ENCODE results near the gene C2orf68. TPM values are rescaled to one million over a fixed set of nuclear protein-coding genes. Genes with fewer than 3 reads are reported as not detected.

Gene C2orf68
- total and polyA plus RNA-seq, 5 donors from 2014 or later, result 17.4 to 43.9 (median 18.8) TPM

GRCh38 chr2:85578243-85579180, 33.4 kb downstream of the C2orf68 start:
- Mint-ChIP-seq H3K4me1 (peaks cover 2 to 55% (median 34%) of the 10 kb centered on the region in 4 donors), H3K9me3 (no peaks in the 10 kb centered on the region), H3K4me3 (peak overlapping the region; percentile 95 to 98 (median 96)), H3K36me3 (peaks cover 18% of the 10 kb centered on the region), H3K27me3 (no peaks in the 10 kb centered on the region), H3K27ac (peak overlapping the region; percentile 90 to 99 (median 92))
- Histone ChIP-seq H3K4me3 (ENCODE audit: low read depth, low read length) (peak overlapping the region; percentile 86), H3K9me3 (ENCODE audit: control insufficient read depth in 2 of 2, low read length in 2 of 2) (no peaks in the 10 kb centered on the region), H3K27me3 (ENCODE audit: control insufficient read depth, insufficient read depth, low read length) (no peaks in the 10 kb centered on the region), H3K4me1 (ENCODE audit: control insufficient read depth, insufficient read depth, low read length, poor library complexity, severe bottlenecking) (peaks cover 30% of the 10 kb centered on the region), H3K27ac (ENCODE audit: insufficient read depth, low read length, poor library complexity, severe bottlenecking) (peak overlapping the region; percentile 70), H3K36me3 (ENCODE audit: control insufficient read depth, insufficient read depth, low read length) (peaks cover 13% of the 10 kb centered on the region)
- DNase-seq (peak in 1 of 3 donors; percentile 61), ATAC-seq (ENCODE audit: low read depth in 2 of 2) (peak; percentile 42 to 61)

DNA sequence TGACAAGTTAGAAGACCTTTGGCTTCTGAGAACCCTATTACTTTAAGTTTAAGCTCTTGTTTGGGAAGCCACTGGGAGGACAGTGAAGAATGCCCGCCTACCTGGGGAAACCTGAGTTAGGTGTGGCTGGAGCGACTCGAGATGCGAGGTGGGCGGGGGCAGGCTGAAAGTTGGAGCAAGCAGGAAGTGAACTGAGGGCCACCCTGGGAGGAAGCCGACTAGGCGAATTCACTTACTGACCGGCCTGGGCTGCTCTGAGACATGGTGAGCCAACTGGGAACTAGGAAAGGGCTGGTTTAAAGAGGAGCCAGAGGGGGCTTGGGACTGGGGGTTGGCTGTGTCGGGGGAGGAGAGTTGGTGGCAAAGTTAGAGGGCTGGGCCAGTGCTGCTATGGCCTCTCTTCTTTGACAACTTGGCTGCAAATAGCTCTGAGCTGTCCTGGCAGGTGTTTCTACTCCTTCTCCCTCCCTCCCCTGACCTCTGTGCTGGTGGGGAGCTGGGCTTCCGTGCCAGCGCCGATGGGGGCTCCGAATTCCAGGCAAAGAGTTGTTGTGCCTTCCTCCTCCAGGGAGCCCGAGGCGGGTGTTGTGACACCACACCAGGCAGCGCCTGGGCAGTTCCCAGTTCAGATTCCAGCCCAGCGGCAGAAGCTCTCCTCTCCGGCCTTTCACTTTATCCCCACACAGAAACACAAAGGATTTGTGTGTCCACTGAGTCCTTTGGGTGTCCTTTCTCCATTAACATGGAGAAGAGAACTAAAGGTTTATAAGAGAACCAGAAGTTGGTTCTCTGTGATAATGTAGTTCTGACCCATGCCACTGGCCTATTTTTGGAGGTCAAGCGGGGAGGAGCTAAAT, 34.3 kb downstream of the C2orf68 start, which contains the start of gene VAMP8:
Gene VAMP8, plus strand, starts transcription at position 201 of the 857 bp plus-strand sequence. Its CDS starts 61 bp downstream, at position 262.
- no peaks in the 10 kb centered on the region for H3K27me3 Mint-ChIP-seq
- H3K4me1 ChIP-seq (ENCODE audit: control insufficient read depth, insufficient read depth, low read length, poor library complexity, severe bottlenecking), result peaks cover 25% of the 10 kb centered on the region
- H3K4me3 Mint-ChIP-seq, result peak within 1 kb of the TSS; percentile 95 to 98 (median 96)
- peaks cover 16% of the 10 kb centered on the region for H3K36me3 Mint-ChIP-seq
- peak; percentile 54 to 77 (median 61) for DNase-seq
- H3K27me3 ChIP-seq (ENCODE audit: control insufficient read depth, insufficient read depth, low read length), result no peaks in the 10 kb centered on the region
- peak; percentile 75 to 80 for ATAC-seq (ENCODE audit: low read depth in 2 of 2)
- peaks cover 12% of the 10 kb centered on the region for H3K36me3 ChIP-seq (ENCODE audit: control insufficient read depth, insufficient read depth, low read length)
- peak within 1 kb of the TSS; percentile 86 for H3K4me3 ChIP-seq (ENCODE audit: low read depth, low read length)
- no peaks in the 10 kb centered on the region for H3K9me3 Mint-ChIP-seq
- peaks cover 0 to 48% (median 32%) of the 10 kb centered on the region in 4 donors for H3K4me1 Mint-ChIP-seq
- no peaks in the 10 kb centered on the region for H3K9me3 ChIP-seq (ENCODE audit: control insufficient read depth in 2 of 2, low read length in 2 of 2)
- peak within 1 kb of the TSS; percentile 70 for H3K27ac ChIP-seq (ENCODE audit: insufficient read depth, low read length, poor library complexity, severe bottlenecking)
- peak within 1 kb of the TSS; percentile 90 to 99 (median 92) for H3K27ac Mint-ChIP-seq

DNA sequence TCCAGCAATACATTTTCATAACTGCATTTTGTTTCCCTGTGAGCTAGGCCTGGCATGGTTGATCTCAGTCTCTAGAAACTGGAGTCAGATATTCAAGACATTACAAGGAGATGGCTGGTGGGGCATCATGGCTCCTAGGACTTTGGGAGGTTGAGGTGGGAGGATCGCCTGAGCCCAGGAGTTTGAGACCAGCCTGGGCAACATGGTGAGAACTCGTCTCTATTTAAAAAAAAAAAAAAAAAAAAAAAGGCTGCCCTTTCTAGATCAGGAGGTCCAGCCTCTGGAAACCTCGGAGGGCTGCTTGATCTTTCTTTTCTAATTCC, 34.8 kb downstream of the C2orf68 start:
- H3K9me3 Mint-ChIP-seq, result no peaks in the 10 kb centered on the region
- H3K9me3 ChIP-seq (ENCODE audit: control insufficient read depth in 2 of 2, low read length in 2 of 2), result no peaks in the 10 kb centered on the region
- DNase-seq (no peak), ATAC-seq (ENCODE audit: low read depth in 2 of 2) (no peak)
- no peaks in the 10 kb centered on the region for H3K27me3 ChIP-seq (ENCODE audit: control insufficient read depth, insufficient read depth, low read length)
- peaks cover 0 to 43% (median 30%) of the 10 kb centered on the region in 4 donors for H3K4me1 Mint-ChIP-seq
- H3K36me3 Mint-ChIP-seq, result peaks cover 11% of the 10 kb centered on the region
- H3K27ac ChIP-seq (ENCODE audit: insufficient read depth, low read length, poor library complexity, severe bottlenecking), result no peak overlapping the region
- peak overlapping the region; percentile 14 to 92 (median 90) for H3K27ac Mint-ChIP-seq
- H3K4me1 ChIP-seq (ENCODE audit: control insufficient read depth, insufficient read depth, low read length, poor library complexity, severe bottlenecking), result peaks cover 25% of the 10 kb centered on the region
- H3K27me3 Mint-ChIP-seq, result peaks cover 2% of the 10 kb centered on the region
- H3K36me3 ChIP-seq (ENCODE audit: control insufficient read depth, insufficient read depth, low read length), result peaks cover 6% of the 10 kb centered on the region
- peak overlapping the region; percentile 95 to 98 (median 96) for H3K4me3 Mint-ChIP-seq
- H3K4me3 ChIP-seq (ENCODE audit: low read depth, low read length), result peak overlapping the region; percentile 86

- Mint-ChIP-seq H3K9me3 (no peaks in the 10 kb centered on the region), H3K27ac (no peak overlapping the region)
Measured at GRCh38 chr2:85575739-85576138, 36.1 kb downstream of the C2orf68 start.

DNA sequence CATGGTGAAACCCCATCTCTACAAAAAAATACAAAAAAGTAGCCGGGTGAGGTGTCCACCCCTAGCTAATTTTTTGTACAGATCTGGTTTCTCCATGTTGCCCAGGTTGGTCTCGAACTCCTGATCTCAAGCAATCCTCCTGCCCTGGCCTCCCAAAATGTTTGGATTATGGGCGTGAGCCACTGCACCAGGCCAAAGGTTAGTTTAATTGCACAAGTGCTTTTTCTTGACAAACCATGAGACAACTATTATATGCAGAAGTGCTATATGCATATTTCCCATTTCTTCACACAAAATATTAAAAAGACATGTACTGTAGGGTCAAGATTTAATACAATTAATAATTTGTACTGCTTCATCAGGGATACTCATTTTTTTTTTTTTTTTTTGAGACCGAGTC, 45.6 kb downstream of the C2orf68 start:
- peaks cover 11% of the 10 kb centered on the region for H3K27me3 ChIP-seq (ENCODE audit: control insufficient read depth, insufficient read depth, low read length)
- H3K4me3 Mint-ChIP-seq, result peak overlapping the region in 1 of 4 donors; percentile 63

More at GRCh38 chr2:85575739-85576138, 36.1 kb downstream of the C2orf68 start:
- no peak overlapping the region for H3K4me3 ChIP-seq (ENCODE audit: low read depth, low read length)
- ATAC-seq (ENCODE audit: low read depth in 2 of 2), result no peak
- H3K9me3 ChIP-seq (ENCODE audit: control insufficient read depth in 2 of 2, low read length in 2 of 2), result no peaks in the 10 kb centered on the region
- H3K27ac ChIP-seq (ENCODE audit: insufficient read depth, low read length, poor library complexity, severe bottlenecking), result no peak overlapping the region
- H3K27me3 ChIP-seq (ENCODE audit: control insufficient read depth, insufficient read depth, low read length), result peaks cover 3% of the 10 kb centered on the region
- DNase-seq, result no peak
- no peaks in the 10 kb centered on the region for H3K36me3 ChIP-seq (ENCODE audit: control insufficient read depth, insufficient read depth, low read length)
- peaks cover 4% of the 10 kb centered on the region for H3K36me3 Mint-ChIP-seq
- H3K4me3 Mint-ChIP-seq, result peak overlapping the region in 1 of 4 donors; percentile 35
- peaks cover 25% of the 10 kb centered on the region for H3K4me1 ChIP-seq (ENCODE audit: control insufficient read depth, insufficient read depth, low read length, poor library complexity, severe bottlenecking)
- H3K27me3 Mint-ChIP-seq, result peaks cover 12% of the 10 kb centered on the region
- peaks cover 0 to 36% (median 23%) of the 10 kb centered on the region in 4 donors for H3K4me1 Mint-ChIP-seq

DNA sequence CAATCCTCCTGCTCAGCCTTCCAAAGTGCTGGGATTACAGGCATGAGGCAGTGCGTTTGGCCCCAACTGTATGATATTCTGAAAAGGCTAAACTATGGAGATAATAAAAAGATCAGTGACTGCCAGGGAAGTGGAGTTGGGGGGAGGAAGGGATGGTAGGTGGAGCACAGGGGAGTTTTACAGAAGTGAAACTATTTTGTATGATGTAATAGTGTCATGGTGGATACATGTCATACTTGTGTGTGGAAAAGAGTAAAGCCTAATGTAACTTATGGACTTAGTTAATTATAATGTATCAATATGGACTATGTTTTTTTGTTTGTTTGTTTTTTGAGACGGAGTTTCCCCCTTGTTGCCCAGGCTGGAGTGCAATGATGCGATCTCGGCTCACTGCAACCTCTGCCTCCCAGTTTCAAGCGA, 47.7 kb downstream of the C2orf68 start:
- peaks cover 4 to 30% (median 13%) of the 10 kb centered on the region in 4 donors for H3K4me1 Mint-ChIP-seq
- H3K36me3 ChIP-seq (ENCODE audit: control insufficient read depth, insufficient read depth, low read length), result no peaks in the 10 kb centered on the region
- peaks cover 0 to 2% (median 0%) of the 10 kb centered on the region in 7 donors for H3K9me3 Mint-ChIP-seq
- no peak for ATAC-seq (ENCODE audit: low read depth in 2 of 2)
- no peak overlapping the region for H3K27ac Mint-ChIP-seq
- H3K27me3 ChIP-seq (ENCODE audit: control insufficient read depth, insufficient read depth, low read length), result no peaks in the 10 kb centered on the region
- peak in 1 of 3 donors; percentile 22 for DNase-seq
- no peaks in the 10 kb centered on the region for H3K36me3 Mint-ChIP-seq
- H3K4me1 ChIP-seq (ENCODE audit: control insufficient read depth, insufficient read depth, low read length, poor library complexity, severe bottlenecking), result peaks cover 16% of the 10 kb centered on the region
- H3K27ac ChIP-seq (ENCODE audit: insufficient read depth, low read length, poor library complexity, severe bottlenecking), result no peak overlapping the region
- no peaks in the 10 kb centered on the region for H3K9me3 ChIP-seq (ENCODE audit: control insufficient read depth in 2 of 2, low read length in 2 of 2)
- peak overlapping the region in 3 of 4 donors; percentile 11 to 43 (median 11) for H3K4me3 Mint-ChIP-seq
- H3K4me3 ChIP-seq (ENCODE audit: low read depth, low read length), result no peak overlapping the region
- H3K27me3 Mint-ChIP-seq, result no peaks in the 10 kb centered on the region

More for the DNA sequence above, 45.6 kb downstream of the C2orf68 start:
- no peak for ATAC-seq (ENCODE audit: low read depth in 2 of 2)
- Histone ChIP-seq H3K27ac (ENCODE audit: insufficient read depth, low read length, poor library complexity, severe bottlenecking) (no peak overlapping the region), H3K4me1 (ENCODE audit: control insufficient read depth, insufficient read depth, low read length, poor library complexity, severe bottlenecking) (peaks cover 8% of the 10 kb centered on the region), H3K4me3 (ENCODE audit: low read depth, low read length) (no peak overlapping the region), H3K36me3 (ENCODE audit: control insufficient read depth, insufficient read depth, low read length) (no peaks in the 10 kb centered on the region), H3K9me3 (ENCODE audit: control insufficient read depth in 2 of 2, low read length in 2 of 2) (no peaks in the 10 kb centered on the region)
- no peak for DNase-seq
- Mint-ChIP-seq H3K27ac (no peak overlapping the region), H3K36me3 (no peaks in the 10 kb centered on the region), H3K27me3 (peaks cover 11% of the 10 kb centered on the region), H3K4me1 (peaks cover 0 to 8% (median 5%) of the 10 kb centered on the region in 4 donors), H3K9me3 (peaks cover 0 to 2% (median 0%) of the 10 kb centered on the region in 7 donors)
